Keratinocyte (primary cell): ENCODE data around the gene NECTIN4.

Source experiments
- CTCF ChIP-seq, 3 experiments: IDR thresholded peaks in 1 of 3; conservative IDR thresholded peaks in 1 of 3; optimal IDR thresholded peaks in 1 of 3; 2 replicates in 2 of 3; 3 replicates in 1 of 3; pipeline versions ENCODE3 to v1.5.1; 2011; ENCODE audit warnings: low read length in 3 of 3, mild to moderate bottlenecking in 3 of 3, moderate library complexity in 2 of 3, control low read depth in 1 of 3, inconsistent platforms in 1 of 3; ENCODE audit not compliant: insufficient read depth in 2 of 3; ENCODE audit errors: extremely low read depth in 1 of 3
- EZH2 ChIP-seq: IDR thresholded peaks from one replicate; pipeline ENCODE4 v1.6.1; 2012; ENCODE audit warnings: inconsistent platforms, mild to moderate bottlenecking, low read length, moderate library complexity

GRCh38 chr1:161085165-161085564 lies 4.2 kb downstream of the NECTIN4 start:
- TF ChIP-seq EZH2 (no peak), CTCF (optimal IDR thresholded peaks at IDR 0.05 in 1 of 3, IDR thresholded peaks at IDR 0.05 in 1 of 3, conservative IDR thresholded peaks at IDR 0.05 in 1 of 3; ENCODE audit: extremely low read depth in 1 of 3, insufficient read depth in 2 of 3, low read length in 3 of 3) (no peak)
